OCI-LY3 (cell line): ENCODE data around the gene ITIH3.

Experiments
- CTCF ChIP-seq: fragments of 200-600, 300-600 bp; sonication (generic); IDR thresholded peaks from 2 replicates; pipeline ENCODE4 v1.5.1; 2014; ENCODE audit warnings: antibody characterized with exemption, low read length, low read depth
- EZH2phosphoT487 ChIP-seq: fragments of 200-600 bp; shearing (Covaris generic); IDR thresholded peaks from 2 replicates; pipeline ENCODE4 v1.6.1; 2018; ENCODE audit warnings: antibody characterized with exemption, mixed run types, low read depth

- TF ChIP-seq CTCF (no peak), EZH2phosphoT487 (no peak)
Observed at GRCh38 chr3:52841981-52842340, 47.4 kb downstream of the ITIH3 start.
